Colon (tissue), 2 donors: ENCODE results near the gene CYP3A4.
"Not testable (repeated sequence)": the region's sequence is repeated elsewhere in the genome, so short reads cannot be mapped to it uniquely, and the experiment has no call there.

Experiments
- FAIRE-seq: peaks from 2 replicates; lab custom pipeline; 2012; peaks lifted over from hg19 to GRCh38; lab: Jason Lieb, UNC
- donor health status: control.
- donor health status: control.

CYP3A4 gene

GRCh38 chr7:99784007-99784406, at the start of gene CYP3A4:
CYP3A4 (minus strand) TSS chr7:99784184; CDS start chr7:99784081, 103 bp downstream.
- no peak for FAIRE-seq

DNA sequence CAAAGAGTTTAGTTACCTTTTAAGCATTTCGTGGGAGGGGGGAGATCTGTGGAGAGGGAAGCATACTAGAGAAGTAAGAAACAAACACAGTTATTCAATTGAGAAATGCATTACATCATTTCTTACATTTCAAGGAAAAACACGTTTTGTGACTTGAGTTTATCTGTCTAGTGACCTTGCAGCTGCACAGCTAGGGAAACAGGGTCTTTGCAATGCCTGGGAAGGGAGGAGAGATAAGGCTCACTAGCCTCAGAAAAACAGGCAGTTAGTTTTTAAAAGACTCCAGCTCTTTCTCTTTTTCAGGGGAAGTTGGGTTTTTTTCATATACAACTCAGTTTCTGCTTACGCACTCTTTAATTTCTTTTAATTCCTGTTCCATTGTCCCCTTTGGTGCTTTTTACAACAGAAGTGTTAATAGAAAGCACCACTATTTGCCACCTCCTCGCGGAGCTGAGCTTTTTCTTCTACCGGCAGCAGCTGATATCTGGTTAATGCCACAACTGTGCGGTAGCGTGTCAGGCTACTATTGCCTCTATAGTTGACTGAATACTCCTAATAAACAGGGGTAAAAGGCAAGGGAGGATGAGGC, 49.4 kb upstream of the CYP3A4 start:
- FAIRE-seq = no peak

- no peak for FAIRE-seq
Observed at GRCh38 chr7:99831595-99831994, 47.6 kb upstream of the CYP3A4 start.

GRCh38 chr7:99829524-99830160, 45.7 kb upstream of the CYP3A4 start:
- FAIRE-seq = no peak

GRCh38 chr7:99828811-99829210, 44.8 kb upstream of the CYP3A4 start:
- no peak for FAIRE-seq

GRCh38 chr7:99827040-99827778, 43.2 kb upstream of the CYP3A4 start:
- no peak for FAIRE-seq

- no peak for FAIRE-seq
Observed at GRCh38 chr7:99825873-99826272, 41.9 kb upstream of the CYP3A4 start.

DNA sequence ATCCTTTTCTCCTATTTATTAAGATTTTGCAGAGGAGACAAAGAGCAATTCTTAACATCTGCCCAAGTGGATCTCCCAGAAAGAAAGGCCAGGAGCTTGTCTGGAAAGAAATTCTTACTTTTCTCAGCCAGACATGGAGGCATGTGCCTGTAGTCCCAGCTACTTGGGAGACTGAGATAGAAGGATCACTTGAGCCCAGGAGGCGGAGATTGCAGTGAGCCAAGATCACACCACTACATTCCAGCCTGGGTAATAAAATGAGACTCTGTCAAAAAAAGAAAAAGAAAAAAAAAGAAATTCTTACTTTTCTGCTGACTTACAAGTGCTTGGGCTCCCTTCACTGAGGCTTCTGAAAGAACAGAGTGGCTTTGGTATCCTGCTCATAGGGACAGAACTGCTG, 41.5 kb upstream of the CYP3A4 start:
- no peak for FAIRE-seq

GRCh38 chr7:99824091-99824490, 40.1 kb upstream of the CYP3A4 start:
- FAIRE-seq = no peak

GRCh38 chr7:99822731-99823718, 39.0 kb upstream of the CYP3A4 start:
- no peak for FAIRE-seq

DNA sequence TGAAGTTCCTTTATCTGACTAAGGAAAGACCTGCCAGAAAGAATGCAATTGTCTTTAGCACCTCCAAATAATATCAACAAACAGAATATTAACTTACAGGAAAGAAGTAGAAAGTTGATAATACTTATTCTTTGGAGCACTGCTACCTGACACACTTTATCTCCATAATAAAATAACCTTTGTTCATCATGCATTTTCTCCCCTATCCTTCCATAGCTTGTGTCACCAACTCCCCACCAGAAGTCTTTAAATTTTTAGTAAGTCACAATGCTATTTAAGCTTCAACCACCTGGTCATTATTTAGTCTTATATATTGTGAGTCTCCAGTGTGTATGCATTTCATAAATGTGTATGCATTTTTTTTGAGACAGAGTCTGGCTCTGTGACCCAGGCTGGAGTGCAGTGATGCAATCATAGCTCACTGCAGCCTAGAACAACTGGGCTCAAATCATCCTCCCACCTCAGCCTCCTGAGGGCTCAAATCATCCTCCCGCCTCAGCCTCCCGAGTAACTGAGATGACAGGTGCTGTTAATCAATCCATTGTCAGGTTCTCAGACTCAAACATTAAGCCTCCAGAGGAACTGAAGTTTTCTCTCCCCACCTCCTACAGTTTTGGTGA, 36.5 kb upstream of the CYP3A4 start:
- FAIRE-seq = no peak

- no peak for FAIRE-seq
Observed at GRCh38 chr7:99808766-99809165, 24.8 kb upstream of the CYP3A4 start.

DNA sequence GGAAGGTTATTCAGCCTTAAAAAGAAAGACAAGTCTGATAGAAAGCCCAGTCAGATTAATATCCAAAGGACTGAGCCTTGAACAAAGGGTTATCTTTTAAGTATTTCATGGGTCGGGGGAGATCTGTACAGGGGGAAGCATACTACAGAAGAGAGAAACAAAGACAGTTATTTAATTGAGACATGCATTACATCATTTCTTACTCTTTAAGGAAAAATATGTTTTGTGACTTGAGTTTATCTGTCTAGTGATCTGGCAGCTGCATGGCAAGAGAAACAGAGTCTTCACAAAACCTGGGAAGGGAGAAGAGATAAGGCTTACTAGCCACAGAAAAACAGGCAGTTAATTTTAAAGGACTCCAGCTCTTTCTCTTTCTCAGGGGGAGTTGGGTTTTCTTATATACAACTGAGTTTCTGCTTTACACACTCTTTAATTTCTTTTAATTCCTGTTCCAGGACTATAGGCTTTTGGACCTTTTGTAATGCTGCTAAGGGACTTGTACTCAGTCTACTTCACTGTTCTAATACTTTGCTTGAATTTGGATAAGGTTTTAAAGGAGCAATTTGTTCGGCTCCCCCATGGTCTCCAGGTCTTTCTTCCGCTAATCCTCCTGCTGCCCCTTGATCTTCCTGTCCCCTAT, 23.0 kb upstream of the CYP3A4 start:
- no peak for FAIRE-seq

DNA sequence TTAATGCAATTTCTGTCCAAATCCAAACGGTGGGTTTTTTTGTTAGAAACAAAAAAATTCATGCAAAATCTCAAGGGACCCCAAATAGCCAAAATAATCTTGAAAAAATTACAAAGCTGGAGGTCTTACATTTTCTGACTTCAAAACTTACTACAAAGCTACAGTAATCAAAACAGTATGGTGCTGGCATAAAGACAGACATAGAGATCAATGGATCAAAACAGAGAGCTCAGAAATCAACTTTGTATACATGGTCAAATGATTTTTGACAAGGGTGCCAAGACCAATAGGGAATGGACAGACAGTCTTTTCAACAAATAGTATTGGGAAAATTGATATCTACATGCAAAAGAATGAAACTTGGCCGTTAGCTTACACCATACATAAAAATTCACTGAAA, 21.7 kb upstream of the CYP3A4 start:
- no peak for FAIRE-seq

DNA sequence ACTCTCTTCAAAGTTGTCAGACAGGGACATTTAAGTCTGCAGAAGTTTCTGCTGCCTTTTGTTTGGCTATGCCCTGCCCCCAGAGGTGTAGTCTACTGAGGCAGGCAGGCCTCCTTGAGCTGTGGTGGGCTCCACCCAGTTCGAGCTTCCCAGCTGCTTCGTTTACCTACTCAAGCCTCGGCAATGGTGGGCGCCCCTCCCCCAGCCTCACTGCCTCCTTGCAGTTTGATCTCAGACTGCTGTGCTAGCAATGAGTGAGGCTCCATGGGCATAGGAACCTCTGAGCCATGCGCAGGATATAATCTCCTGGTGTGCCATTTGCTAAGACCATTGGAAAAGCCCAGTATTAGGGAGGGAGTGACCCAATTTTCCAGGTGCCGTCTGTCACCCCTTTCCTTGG, 19.1 kb upstream of the CYP3A4 start:
- not testable (repeated sequence) for FAIRE-seq

GRCh38 chr7:99801407-99801806, 17.4 kb upstream of the CYP3A4 start:
- FAIRE-seq = not testable (repeated sequence)

DNA sequence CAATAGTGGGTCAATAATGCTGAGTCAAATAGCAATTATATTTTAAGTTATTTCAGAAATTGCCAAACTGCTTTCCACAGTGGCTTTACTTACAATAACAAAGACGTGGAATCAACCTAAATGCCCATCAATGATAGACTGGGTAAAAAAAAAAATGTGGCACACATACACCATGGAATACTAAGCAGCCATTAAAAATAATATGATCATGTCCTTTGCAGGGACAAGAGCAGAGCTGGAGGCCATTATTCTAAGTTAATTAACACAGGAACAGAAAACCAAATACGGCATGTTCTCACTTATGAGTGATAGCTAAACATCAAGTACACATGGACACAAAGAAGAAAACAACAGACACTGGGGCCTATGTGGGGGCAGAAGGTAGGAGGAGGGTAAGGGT, 15.0 kb upstream of the CYP3A4 start:
- no peak for FAIRE-seq

DNA sequence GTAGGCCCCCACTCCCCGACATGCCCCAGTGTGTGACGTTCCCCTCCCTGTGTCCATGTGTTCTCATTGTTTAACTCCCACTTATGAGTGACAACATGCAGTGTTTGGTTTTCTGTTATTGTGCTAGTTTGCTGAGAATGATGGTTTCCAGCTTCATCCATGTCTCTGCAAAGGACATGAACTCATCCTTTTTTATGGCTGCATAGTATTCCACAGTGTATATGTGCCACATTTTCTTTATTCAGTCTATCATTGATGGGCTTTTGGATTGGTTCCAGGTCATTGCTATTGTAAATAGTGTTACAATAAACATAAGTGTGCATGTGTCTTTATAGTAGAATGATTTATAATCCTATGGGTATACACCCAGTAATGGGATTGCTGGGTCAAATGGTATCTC, 11.9 kb upstream of the CYP3A4 start:
- not testable (repeated sequence) for FAIRE-seq

- FAIRE-seq = no peak
Observed at GRCh38 chr7:99794585-99795502, 10.9 kb upstream of the CYP3A4 start.

GRCh38 chr7:99793443-99793842, 9.5 kb upstream of the CYP3A4 start:
- FAIRE-seq = no peak
